MM.1S (cell line): ENCODE results near the gene BIRC7.

ENCODE experiments used
- CTCF ChIP-seq: fragments of 300-600 bp; sonication (generic); IDR thresholded peaks from 2 replicates; pipeline ENCODE4 v1.5.1; 2016; ENCODE audit warnings: antibody characterized with exemption, low read length, mixed read lengths
- EZH2phosphoT487 ChIP-seq: fragments of 300-600 bp; sonication (generic); IDR thresholded peaks from 2 replicates; pipeline ENCODE4 v1.6.1; 2018; ENCODE audit warnings: antibody characterized with exemption, low read length

GRCh38 chr20:63273635-63274380 is 38.1 kb downstream of the BIRC7 start:
- no peak for TF ChIP-seq CTCF
- TF ChIP-seq EZH2phosphoT487 = no peak
